IPS DF 4.7 (cell line): ENCODE measurements around the gene PTPRZ1.

Experiments used
- DNase-seq: peaks from one replicate; pipeline ENCODE4 v3.0.0-alpha.2; 2013; ENCODE audit warnings: low spot score; ENCODE audit errors: extremely low read depth

PTPRZ1 gene

GRCh38 chr7:121953164-121953563 is 80.2 kb downstream of the PTPRZ1 start:
- no peak for DNase-seq

- no peak for DNase-seq
Measured at GRCh38 chr7:121953601-121954000, 80.6 kb downstream of the PTPRZ1 start.

- no peak for DNase-seq
Measured at GRCh38 chr7:121954803-121955202, 81.8 kb downstream of the PTPRZ1 start.

GRCh38 chr7:121957626-121958025 is 84.7 kb downstream of the PTPRZ1 start:
- no peak for DNase-seq

GRCh38 chr7:121960678-121961077 is 87.7 kb downstream of the PTPRZ1 start:
- no peak for DNase-seq

- DNase-seq: no peak
Measured at GRCh38 chr7:121961089-121961867, 88.3 kb downstream of the PTPRZ1 start.

GRCh38 chr7:121966276-121966934 is 93.4 kb downstream of the PTPRZ1 start:
- DNase-seq: no peak

- DNase-seq: no peak
Measured at GRCh38 chr7:121966935-121967332, 94.0 kb downstream of the PTPRZ1 start.

- no peak for DNase-seq
Measured at GRCh38 chr7:121985476-121986030, 112.6 kb downstream of the PTPRZ1 start.

GRCh38 chr7:121992068-121992467 is 119.1 kb downstream of the PTPRZ1 start:
- DNase-seq: no peak

- DNase-seq: peak; percentile 51
Measured at GRCh38 chr7:121994625-121995410, 121.9 kb downstream of the PTPRZ1 start.

- no peak for DNase-seq
Measured at GRCh38 chr7:122006687-122007086, 133.7 kb downstream of the PTPRZ1 start.

GRCh38 chr7:122010116-122010515 is 137.2 kb downstream of the PTPRZ1 start:
- DNase-seq: no peak

- no peak for DNase-seq
Measured at GRCh38 chr7:122013065-122013464, 140.1 kb downstream of the PTPRZ1 start.

GRCh38 chr7:122013630-122014029 is 140.7 kb downstream of the PTPRZ1 start:
- no peak for DNase-seq

GRCh38 chr7:122014697-122015096 is 141.7 kb downstream of the PTPRZ1 start:
- no peak for DNase-seq

GRCh38 chr7:122018032-122018431 is 145.1 kb downstream of the PTPRZ1 start:
- DNase-seq: no peak

- DNase-seq: no peak
Measured at GRCh38 chr7:122027058-122027457, 154.1 kb downstream of the PTPRZ1 start.

GRCh38 chr7:122033641-122034040 is 160.7 kb downstream of the PTPRZ1 start:
- DNase-seq: no peak

- DNase-seq: no peak
Measured at GRCh38 chr7:122035876-122036275, 162.9 kb downstream of the PTPRZ1 start.

- DNase-seq: no peak
Measured at GRCh38 chr7:122038134-122038533, 165.2 kb downstream of the PTPRZ1 start.

- DNase-seq: no peak
Measured at GRCh38 chr7:122038904-122039303, 165.9 kb downstream of the PTPRZ1 start.
